Measurements from ENCODE around the gene SART3.
"Not testable (repeated sequence)": the region's sequence is repeated elsewhere in the genome, so short reads cannot be mapped to it uniquely, and the experiment has no call there.

Gene SART3

GRCh38 chr12:108495823-108496579 lies 65.0 kb downstream of the SART3 start:
- DNase-seq = no peak

- DNase-seq = no peak
Measured at GRCh38 chr12:108495054-108495453, 65.9 kb downstream of the SART3 start.

- no peak for DNase-seq
Measured at GRCh38 chr12:108491256-108491655, 69.7 kb downstream of the SART3 start.

GRCh38 chr12:108487029-108487428 lies 73.9 kb downstream of the SART3 start:
- DNase-seq = not testable (repeated sequence)

- not testable (repeated sequence) for DNase-seq
Measured at GRCh38 chr12:108485371-108485770, 75.6 kb downstream of the SART3 start.

GRCh38 chr12:108484845-108485244 lies 76.1 kb downstream of the SART3 start:
- no peak for DNase-seq

- no peak for DNase-seq
Measured at GRCh38 chr12:108484431-108484830, 76.5 kb downstream of the SART3 start.

- DNase-seq = no peak
Measured at GRCh38 chr12:108483213-108484059, 77.5 kb downstream of the SART3 start.

- DNase-seq = peak in 1 of 58 donors; percentile 22
Measured at GRCh38 chr12:108482717-108483212, 78.2 kb downstream of the SART3 start.

- no peak for DNase-seq
Measured at GRCh38 chr12:108479364-108480070, 81.5 kb downstream of the SART3 start.

- DNase-seq = no peak
Measured at GRCh38 chr12:108478611-108479206, 82.3 kb downstream of the SART3 start.

GRCh38 chr12:108477881-108478259 lies 83.1 kb downstream of the SART3 start:
- no peak for DNase-seq

- no peak for DNase-seq
Measured at GRCh38 chr12:108477055-108477880, 83.7 kb downstream of the SART3 start.

GRCh38 chr12:108475396-108475795 lies 85.6 kb downstream of the SART3 start:
- no peak for DNase-seq

GRCh38 chr12:108473400-108474055 lies 87.4 kb downstream of the SART3 start:
- DNase-seq = no peak

Data from anterior cingulate cortex (tissue), 58 donors.